GM12891 (cell line): ENCODE results near the gene PPP1R14C.

ENCODE experiments used
- PAX5 ChIP-seq: IDR thresholded peaks from 2 replicates; pipeline ENCODE4 v1.6.1; 2011; ENCODE audit warnings: low read length, moderate library complexity, mild to moderate bottlenecking; ENCODE audit not compliant: insufficient read depth, severe bottlenecking
- POLR2A ChIP-seq: IDR thresholded peaks from 2 replicates; pipeline ENCODE4 v1.6.1; 2011; ENCODE audit warnings: low read depth, low read length, control low read depth
- POLR2AphosphoS5 ChIP-seq: IDR thresholded peaks from 2 replicates; pipeline ENCODE4 v1.6.1; 2011; ENCODE audit warnings: low read depth, low read length, control low read depth
- POU2F2 ChIP-seq: IDR thresholded peaks from 2 replicates; pipeline ENCODE4 v1.6.1; 2011; ENCODE audit warnings: low read depth, mild to moderate bottlenecking, control low read depth, low read length, moderate library complexity
- SPI1 ChIP-seq: IDR thresholded peaks from 2 replicates; pipeline ENCODE4 v1.6.1; 2011; ENCODE audit warnings: low read depth, low read length, control low read depth
- TAF1 ChIP-seq: IDR thresholded peaks from 2 replicates; pipeline ENCODE4 v1.6.1; 2011; ENCODE audit warnings: low read depth, low read length, control low read depth

DNA sequence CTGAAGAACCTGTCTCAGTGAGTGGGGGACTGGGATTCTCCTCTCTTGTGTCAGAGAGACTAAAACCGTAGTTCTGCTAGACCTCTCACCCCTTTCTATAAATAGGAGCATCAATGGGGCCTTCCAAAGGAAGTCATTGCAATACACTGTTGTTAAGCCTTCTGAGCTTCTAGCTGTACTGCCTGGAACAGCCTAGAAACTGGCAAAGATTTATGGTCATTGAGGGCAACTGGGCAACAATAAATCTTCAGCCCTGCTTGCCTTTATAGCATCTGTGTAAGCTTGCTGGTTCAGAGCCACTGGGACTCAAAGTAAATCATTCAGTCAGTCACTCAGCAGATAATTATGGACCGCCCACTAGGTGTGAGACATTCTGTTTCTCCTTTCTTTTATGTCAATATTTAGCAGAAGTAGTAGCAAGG, 53.2 kb downstream of the PPP1R14C start:
- no peak for TF ChIP-seq SPI1
- no peak for TF ChIP-seq POLR2AphosphoS5
- no peak for TF ChIP-seq PAX5
- TF ChIP-seq TAF1 = no peak
- no peak for TF ChIP-seq POLR2A
- TF ChIP-seq POU2F2 = no peak
